B cell (primary cell): Measurements from ENCODE around the gene PRKCA. TPM values are rescaled to one million over a fixed set of nuclear protein-coding genes. Genes with fewer than 3 reads are reported as not detected.

Experiments
- ATAC-seq: fragments of 200-7000 bp; cut with Tn5 transposase; one replicate; pipeline ENCODE4 v1.10.0; 2021; ENCODE audit warnings: low read depth, mild to moderate bottlenecking, moderate number of reproducible peaks, moderate library complexity
- CTCF ChIA-PET: fragments of 350-600 bp; sonication (Branson Sonifier 250); formaldehyde crosslinking; loops from one replicate; lab custom pipeline; 2021; ENCODE audit warnings: antibody characterized with exemption, inconsistent platforms; lab: Charles Lee
- POLR2A ChIA-PET: fragments of 350-600 bp; sonication (Branson Sonifier 250); formaldehyde crosslinking; loops from one replicate; lab custom pipeline; 2021; ENCODE audit warnings: antibody characterized with exemption; lab: Charles Lee
- DNase-seq: peaks from one replicate; pipeline ENCODE4 v3.0.0; 2013
- H2AFZ ChIP-seq: 2 replicates; pipeline ENCODE4 v1.6.1; 2012; ENCODE audit warnings: mild to moderate bottlenecking, low read depth, low read length; ENCODE audit not compliant: insufficient read depth, poor library complexity, severe bottlenecking
- H3K27ac ChIP-seq, 2 donors: 1 replicate in 1 of 2; 2 replicates in 1 of 2; pipeline ENCODE4 v1.5.1; 2012 to 2013; ENCODE audit warnings: low read length in 2 of 2, mild to moderate bottlenecking in 2 of 2, moderate library complexity in 1 of 2
- H3K27me3 ChIP-seq, 4 experiments: fragments of 200-600 bp in 1 of 4; sonication (generic) in 1 of 4; replicated peaks in 1 of 4; 1 replicate in 2 of 4; 2 replicates in 2 of 4; pipeline versions ENCODE4 v1.6.1 to v1.7.0; 2013 to 2016; ENCODE audit warnings: low read length in 3 of 4, mild to moderate bottlenecking in 2 of 4, mixed read lengths in 1 of 4, moderate library complexity in 1 of 4; ENCODE audit not compliant: insufficient read depth in 4 of 4, control insufficient read depth in 3 of 4; ENCODE audit errors: control extremely low read depth in 1 of 4
- H3K36me3 ChIP-seq, 2 experiments: replicated peaks in 1 of 2; 1 replicate in 1 of 2; 2 replicates in 1 of 2; pipeline versions ENCODE4 v1.6.1 to v1.7.1; 2013; ENCODE audit warnings: low read length in 1 of 2; ENCODE audit not compliant: insufficient read depth in 2 of 2, control insufficient read depth in 1 of 2; ENCODE audit errors: control extremely low read depth in 1 of 2, extremely low read depth in 1 of 2
- H3K4me1 ChIP-seq, 2 donors: fragments of 200-600 bp in 1 of 2; sonication (generic) in 1 of 2; 1 replicate in 1 of 2; 2 replicates in 1 of 2; pipeline versions ENCODE4 v1.5.1 to v1.6.1; 2013 to 2017; ENCODE audit warnings: low read length in 2 of 2; ENCODE audit not compliant: control insufficient read depth in 2 of 2, insufficient read depth in 2 of 2
- H3K4me2 ChIP-seq: replicated peaks from 2 replicates; pipeline ENCODE3; 2012; ENCODE audit warnings: mild to moderate bottlenecking, low read depth, low read length; ENCODE audit not compliant: poor library complexity, severe bottlenecking
- H3K4me3 ChIP-seq, 5 experiments: fragments of 200-600 bp in 1 of 5; sonication (generic) in 1 of 5; 1 replicate in 3 of 5; 2 replicates in 2 of 5; pipeline versions ENCODE4 v1.5.1 to v1.7.0; 2011 to 2016; ENCODE audit warnings: low read length in 4 of 5, mild to moderate bottlenecking in 4 of 5, low read depth in 2 of 5, control low read depth in 1 of 5, moderate library complexity in 1 of 5; ENCODE audit not compliant: insufficient read depth in 1 of 5; ENCODE audit errors: control extremely low read depth in 1 of 5, extremely low read depth in 1 of 5
- H3K79me2 ChIP-seq: fragments of 200-600 bp; sonication (generic); one replicate; pipeline ENCODE4 v1.6.0; 2016; ENCODE audit warnings: low read length; ENCODE audit not compliant: control insufficient read depth, insufficient read depth
- H3K9ac ChIP-seq: fragments of 200-600 bp; sonication (generic); 2 replicates; pipeline ENCODE4 v1.6.1; 2017; ENCODE audit warnings: mild to moderate bottlenecking, low read length, moderate library complexity
- H3K9me3 ChIP-seq, 3 donors: one replicate each; pipeline versions ENCODE4 v1.6.1 to v1.7.1; 2013; ENCODE audit warnings: low read length in 2 of 3; ENCODE audit not compliant: control insufficient read depth in 2 of 3, insufficient read depth in 1 of 3; ENCODE audit errors: control extremely low read depth in 1 of 3
- H4K20me1 ChIP-seq: 2 replicates; pipeline ENCODE4 v1.6.0; 2012; ENCODE audit warnings: mild to moderate bottlenecking, low read length; ENCODE audit not compliant: insufficient read depth, control insufficient read depth, poor library complexity, severe bottlenecking
- H3K27ac Mint-ChIP-seq: one replicate; pipeline ENCODE4 v1.8.0; 2021; ENCODE audit warnings: mixed read lengths
- H3K27me3 Mint-ChIP-seq: one replicate; pipeline ENCODE4 v1.8.0; 2021; ENCODE audit warnings: mixed read lengths
- H3K4me1 Mint-ChIP-seq: one replicate; pipeline ENCODE4 v1.8.0; 2021; ENCODE audit warnings: mixed read lengths
- H3K4me3 Mint-ChIP-seq: one replicate; pipeline ENCODE4 v1.8.0; 2021; ENCODE audit warnings: mixed read lengths
- H3K9me3 Mint-ChIP-seq: one replicate; pipeline ENCODE4 v1.8.0; 2022; ENCODE audit warnings: mixed read lengths; ENCODE audit not compliant: insufficient read depth
- EZH2 ChIP-seq: IDR thresholded peaks from 2 replicates; pipeline ENCODE4 v1.6.1; 2012; ENCODE audit warnings: borderline replicate concordance, low read depth, mild to moderate bottlenecking, moderate library complexity, low read length; ENCODE audit not compliant: insufficient read depth, poor library complexity, severe bottlenecking
- WGBS: methylation state at CpG from one replicate; pipeline ENCODE4 v1.1.5; 2013; ENCODE audit warnings: missing lambda C conversion rate; ENCODE audit not compliant: insufficient coverage; 5-methylcytosine and 5-hydroxymethylcytosine counted together
- intact Hi-C: fragments of 100-400 bp; cut with micrococcal nuclease; formaldehyde crosslinking; loops from one replicate; pipeline ENCODE4 v1.10.0; 2022
- polyA plus RNA-seq: library from polyadenylated mRNA; depleted of rRNA; stranded (reverse); fragments of >200 nt; gene quantifications from 2 replicates; pipeline ENCODE4 v1.2.3, GENCODE V29; 2012
- total RNA-seq, 2 donors: library from RNA; stranded (reverse); fragments of 120-200 nt in 1 of 2; gene quantifications; 1 replicate in 1 of 2; 2 replicates in 1 of 2; pipeline versions ENCODE4 v1.2.3 to v1.2.4, GENCODE V29; 2013 to 2022
- TF ChIP-seq, protein P1 (sequence below): fragments of 200-600 bp; IDR thresholded peaks from one replicate; pipeline ENCODE4 v1.8.0; 2022; ENCODE audit warnings: antibody characterized with exemption, mild to moderate bottlenecking

PRKCA gene
- total and polyA plus RNA-seq, 2 donors (not counting 1 experiment from before 2014, with no cell fraction given), result 0.33 to 7.7 TPM

DNA sequence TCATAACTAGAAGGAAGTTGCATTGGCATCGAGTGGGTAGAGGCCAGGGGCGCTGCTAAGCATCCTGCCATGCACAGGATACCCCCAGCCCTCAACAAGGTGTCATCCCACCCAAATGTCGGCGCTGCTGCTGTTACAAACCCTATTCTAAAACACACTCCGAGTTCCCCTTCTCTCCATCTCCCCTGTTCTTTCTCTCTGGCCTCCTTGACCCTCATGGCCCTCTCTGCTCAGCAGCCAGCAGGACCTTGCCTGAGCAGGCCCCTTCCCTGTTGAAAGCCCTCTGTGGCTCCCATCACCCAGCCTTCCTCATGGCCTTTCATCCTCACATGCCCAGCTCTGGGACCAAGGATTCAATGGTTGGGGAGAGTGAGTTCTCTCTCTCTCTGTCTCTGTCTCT, 510.2 kb downstream of the PRKCA start:
- no peak overlapping the region for H3K4me3 Mint-ChIP-seq
- Histone ChIP-seq H3K27me3 (peaks cover 0 to 13% (median 3%) of the 10 kb centered on the region in 4 experiments), H4K20me1 (no peaks in the 10 kb centered on the region), H3K9me3 (peaks cover 0 to 3% (median 0%) of the 10 kb centered on the region in 3 donors), H3K27ac (no peak overlapping the region), H2AFZ (no peak overlapping the region), H3K79me2 (no peaks in the 10 kb centered on the region), H3K4me2 (no peak overlapping the region), H3K4me1 (no peaks in the 10 kb centered on the region), H3K9ac (no peak overlapping the region), H3K4me3 (no peak overlapping the region), H3K36me3 (no peaks in the 10 kb centered on the region)
- no peaks in the 10 kb centered on the region for H3K4me1 Mint-ChIP-seq
- DNase-seq (no peak), ATAC-seq (no peak)
- no peak overlapping the region for H3K27ac Mint-ChIP-seq
- ChIA-PET POLR2A (no interaction called here), CTCF (no interaction called here)
- no peaks in the 10 kb centered on the region for H3K9me3 Mint-ChIP-seq
- TF ChIP-seq, protein P1, sequence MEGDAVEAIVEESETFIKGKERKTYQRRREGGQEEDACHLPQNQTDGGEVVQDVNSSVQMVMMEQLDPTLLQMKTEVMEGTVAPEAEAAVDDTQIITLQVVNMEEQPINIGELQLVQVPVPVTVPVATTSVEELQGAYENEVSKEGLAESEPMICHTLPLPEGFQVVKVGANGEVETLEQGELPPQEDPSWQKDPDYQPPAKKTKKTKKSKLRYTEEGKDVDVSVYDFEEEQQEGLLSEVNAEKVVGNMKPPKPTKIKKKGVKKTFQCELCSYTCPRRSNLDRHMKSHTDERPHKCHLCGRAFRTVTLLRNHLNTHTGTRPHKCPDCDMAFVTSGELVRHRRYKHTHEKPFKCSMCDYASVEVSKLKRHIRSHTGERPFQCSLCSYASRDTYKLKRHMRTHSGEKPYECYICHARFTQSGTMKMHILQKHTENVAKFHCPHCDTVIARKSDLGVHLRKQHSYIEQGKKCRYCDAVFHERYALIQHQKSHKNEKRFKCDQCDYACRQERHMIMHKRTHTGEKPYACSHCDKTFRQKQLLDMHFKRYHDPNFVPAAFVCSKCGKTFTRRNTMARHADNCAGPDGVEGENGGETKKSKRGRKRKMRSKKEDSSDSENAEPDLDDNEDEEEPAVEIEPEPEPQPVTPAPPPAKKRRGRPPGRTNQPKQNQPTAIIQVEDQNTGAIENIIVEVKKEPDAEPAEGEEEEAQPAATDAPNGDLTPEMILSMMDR, result no peak
- TF ChIP-seq EZH2, result no peak
- 93% methylated on average over 5 of the region's 5 CpGs for WGBS
- intact Hi-C loops, result no loop called here
- H3K27me3 Mint-ChIP-seq, result peaks cover 37% of the 10 kb centered on the region

DNA sequence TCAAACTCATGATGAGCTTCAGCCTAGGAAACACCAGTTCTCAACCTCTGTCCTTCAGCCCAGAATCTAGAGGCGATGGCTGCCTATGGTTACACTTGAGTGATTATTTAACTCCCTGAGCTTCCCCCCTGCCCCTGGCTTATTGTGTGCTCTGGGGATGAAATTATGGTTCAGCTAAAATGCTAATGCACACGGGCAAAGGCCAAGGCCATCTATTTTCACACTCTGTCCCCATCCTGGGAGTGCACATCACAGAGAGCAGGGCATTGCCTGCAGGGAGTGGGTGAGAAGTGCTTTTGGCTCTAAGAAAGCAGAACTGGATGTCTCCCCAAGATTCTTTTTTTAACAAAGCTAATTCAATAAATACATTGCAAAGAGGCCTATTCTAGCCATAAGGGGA, 510.9 kb downstream of the PRKCA start:
- no peak for DNase-seq
- Histone ChIP-seq H3K4me3 (no peak overlapping the region), H3K36me3 (no peaks in the 10 kb centered on the region), H3K79me2 (no peaks in the 10 kb centered on the region), H3K27me3 (peaks cover 0 to 6% (median under 1%) of the 10 kb centered on the region in 4 experiments), H3K4me2 (no peak overlapping the region), H2AFZ (no peak overlapping the region), H3K9ac (no peak overlapping the region), H4K20me1 (no peaks in the 10 kb centered on the region), H3K9me3 (peaks cover 0 to 7% (median 4%) of the 10 kb centered on the region in 3 donors), H3K4me1 (no peaks in the 10 kb centered on the region), H3K27ac (no peak overlapping the region)
- no peak for TF ChIP-seq EZH2
- TF ChIP-seq, protein P1, result no peak
- Mint-ChIP-seq H3K27me3 (peaks cover 30% of the 10 kb centered on the region), H3K4me1 (no peaks in the 10 kb centered on the region), H3K27ac (no peak overlapping the region), H3K4me3 (no peak overlapping the region), H3K9me3 (no peaks in the 10 kb centered on the region)
- intact Hi-C loops, result no loop called here
- ChIA-PET POLR2A (no interaction called here), CTCF (no interaction called here)
- no CpG with 5 or more reads among the region's 2 CpGs for WGBS
- ATAC-seq, result no peak
